ENCODE results near the gene FASTK.

The FASTK gene, protein sequence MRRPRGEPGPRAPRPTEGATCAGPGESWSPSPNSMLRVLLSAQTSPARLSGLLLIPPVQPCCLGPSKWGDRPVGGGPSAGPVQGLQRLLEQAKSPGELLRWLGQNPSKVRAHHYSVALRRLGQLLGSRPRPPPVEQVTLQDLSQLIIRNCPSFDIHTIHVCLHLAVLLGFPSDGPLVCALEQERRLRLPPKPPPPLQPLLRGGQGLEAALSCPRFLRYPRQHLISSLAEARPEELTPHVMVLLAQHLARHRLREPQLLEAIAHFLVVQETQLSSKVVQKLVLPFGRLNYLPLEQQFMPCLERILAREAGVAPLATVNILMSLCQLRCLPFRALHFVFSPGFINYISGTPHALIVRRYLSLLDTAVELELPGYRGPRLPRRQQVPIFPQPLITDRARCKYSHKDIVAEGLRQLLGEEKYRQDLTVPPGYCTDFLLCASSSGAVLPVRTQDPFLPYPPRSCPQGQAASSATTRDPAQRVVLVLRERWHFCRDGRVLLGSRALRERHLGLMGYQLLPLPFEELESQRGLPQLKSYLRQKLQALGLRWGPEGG

DNA sequence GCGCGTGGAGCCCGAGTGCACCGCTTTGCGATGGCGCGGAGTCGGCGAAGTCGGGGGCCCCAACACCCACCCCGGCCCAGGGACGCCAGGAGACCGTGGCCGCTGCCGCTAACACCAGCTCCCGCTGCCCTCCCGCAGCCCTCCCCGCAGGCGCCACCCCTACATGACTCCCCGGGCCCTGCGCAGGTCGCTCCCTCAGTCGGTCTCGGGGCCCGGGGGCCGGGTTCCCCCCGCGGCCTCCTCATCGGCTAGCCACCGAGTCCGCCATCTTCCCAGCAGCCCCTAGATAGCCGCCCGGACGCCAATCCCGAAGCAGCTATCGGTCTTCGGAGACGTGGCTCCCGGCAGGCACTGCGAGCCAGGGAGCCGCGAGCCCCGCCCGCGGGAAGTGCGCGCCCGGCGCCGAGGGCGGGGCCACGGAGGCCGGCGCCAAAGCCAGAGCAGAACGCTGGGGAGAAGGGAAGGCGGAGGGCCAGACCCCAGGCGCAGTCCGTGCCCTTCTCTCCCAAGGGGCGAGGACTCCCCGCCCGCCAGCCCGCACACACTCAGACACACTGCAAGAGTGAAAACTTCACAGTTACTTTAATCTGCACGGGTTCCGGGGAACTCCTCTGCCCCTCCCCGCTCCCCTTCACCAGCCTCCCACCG is at the start of gene FASTK:
Gene FASTK, minus strand, starts transcription at position 288 of the 648 bp plus-strand sequence. Its CDS starts 43 bp downstream, at position 245.
- peak; percentile 91 for DNase-seq

DNA sequence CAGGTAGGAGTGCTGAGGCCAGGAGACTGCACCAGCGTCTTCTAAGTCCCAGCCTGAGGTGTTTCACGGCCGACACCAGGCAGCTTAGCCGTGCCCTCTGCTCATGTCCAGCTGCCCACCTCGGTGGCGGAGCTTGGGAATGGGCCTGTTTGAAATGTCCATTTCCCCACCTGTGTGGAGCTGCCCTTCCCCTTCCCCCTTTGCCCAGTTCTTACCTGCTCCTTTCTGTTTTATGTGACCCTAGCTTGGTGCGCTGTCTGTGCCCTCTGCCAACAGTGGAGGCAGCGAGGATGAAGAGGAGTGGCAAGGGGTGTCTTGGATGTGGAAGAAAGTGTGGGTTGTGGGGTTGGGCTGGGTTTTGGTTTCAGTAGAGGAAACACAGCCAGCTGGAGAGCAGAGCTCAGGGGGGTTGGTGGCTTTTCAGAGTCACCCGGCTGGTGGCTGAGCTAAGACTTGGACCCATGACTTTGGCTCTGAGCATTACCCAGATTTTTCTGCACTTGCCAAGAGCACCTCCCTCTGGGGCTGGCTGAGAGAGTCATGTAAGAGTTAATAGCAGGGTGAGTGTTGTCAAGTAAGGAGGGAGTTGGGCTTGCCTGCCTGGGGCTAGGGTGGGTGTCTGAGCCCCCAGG is 49.5 kb upstream of the FASTK start:
- no peak for DNase-seq

DNA sequence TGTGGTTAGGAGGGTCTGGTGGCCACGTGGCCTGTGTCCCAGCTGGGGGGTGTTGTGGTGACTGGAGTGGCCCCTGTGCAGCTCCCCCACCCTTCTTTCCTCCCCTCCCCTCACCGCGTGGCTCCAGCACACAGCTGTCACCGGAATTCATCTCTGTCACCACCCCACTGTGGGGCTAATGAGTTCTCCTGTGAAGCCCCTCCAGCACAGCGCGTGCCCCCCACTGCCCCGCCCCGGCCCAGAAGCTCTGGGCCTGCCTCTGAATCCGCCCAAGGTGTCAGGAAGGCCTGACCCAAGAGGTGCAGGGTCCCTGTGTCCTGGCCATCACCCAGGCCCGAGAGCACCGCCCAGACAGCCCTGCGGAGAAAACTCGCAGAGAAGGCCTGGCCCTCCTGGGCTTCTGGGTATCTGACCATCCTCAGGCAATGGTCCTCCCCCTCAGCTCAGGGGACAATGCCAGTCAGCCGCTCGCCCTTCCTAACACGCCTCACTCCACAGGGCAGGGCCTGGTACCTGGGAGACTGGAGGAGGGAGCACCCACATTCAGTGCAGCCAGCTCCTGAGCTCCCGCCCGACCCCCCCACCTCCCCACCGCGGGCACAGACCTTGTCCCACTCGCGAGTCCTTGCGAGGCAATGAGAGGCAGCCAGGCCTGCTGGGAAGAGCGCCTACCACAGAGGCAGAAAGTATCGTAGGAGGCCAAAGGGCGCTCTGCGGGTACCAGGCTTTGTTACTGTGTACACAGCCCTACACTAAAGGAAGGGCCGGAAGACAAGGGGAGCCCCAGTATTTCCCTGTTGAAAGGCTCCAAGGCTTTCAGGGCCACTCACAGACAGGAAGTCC is 48.7 kb upstream of the FASTK start:
- DNase-seq, result no peak

DNA sequence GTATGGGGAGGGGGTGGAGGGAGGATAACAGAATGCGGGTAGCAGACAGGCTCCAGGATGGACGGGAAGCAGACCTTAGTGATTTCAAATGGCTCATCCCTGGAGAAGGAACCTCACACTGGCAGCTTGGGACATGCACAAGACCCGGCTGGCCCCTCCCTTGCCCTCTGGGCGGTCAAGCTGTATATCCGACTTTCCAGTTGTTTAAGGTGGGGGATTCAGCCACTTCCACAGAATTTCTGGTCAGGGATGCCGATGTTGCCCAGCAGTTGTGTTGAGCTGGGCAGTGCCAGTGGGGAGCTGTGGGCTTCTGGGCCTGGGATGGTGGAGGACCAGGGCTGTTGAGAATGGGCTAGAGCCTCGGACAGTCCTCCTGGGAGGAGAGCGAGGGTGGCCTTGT is 48.1 kb upstream of the FASTK start:
- DNase-seq, result no peak

DNA sequence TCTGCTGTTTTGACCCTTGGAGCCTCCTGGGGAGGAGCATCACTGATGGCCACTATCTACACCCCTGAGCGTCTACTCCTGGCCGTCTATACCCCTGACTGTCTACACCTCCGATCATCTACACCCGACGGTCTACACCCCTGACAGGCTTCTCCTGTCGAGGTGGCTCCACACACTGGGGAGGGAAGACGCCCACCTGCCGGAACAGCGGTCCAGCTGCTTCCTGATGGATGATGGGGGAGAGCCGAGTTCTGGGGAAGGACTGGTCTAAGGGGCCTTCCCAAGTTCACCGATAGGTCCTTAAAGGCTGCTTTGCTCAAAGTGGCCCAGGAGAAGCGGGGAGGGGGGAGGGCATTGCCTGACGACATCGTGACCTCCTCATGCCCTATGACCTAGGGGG is 47.5 kb upstream of the FASTK start:
- DNase-seq, result no peak

DNA sequence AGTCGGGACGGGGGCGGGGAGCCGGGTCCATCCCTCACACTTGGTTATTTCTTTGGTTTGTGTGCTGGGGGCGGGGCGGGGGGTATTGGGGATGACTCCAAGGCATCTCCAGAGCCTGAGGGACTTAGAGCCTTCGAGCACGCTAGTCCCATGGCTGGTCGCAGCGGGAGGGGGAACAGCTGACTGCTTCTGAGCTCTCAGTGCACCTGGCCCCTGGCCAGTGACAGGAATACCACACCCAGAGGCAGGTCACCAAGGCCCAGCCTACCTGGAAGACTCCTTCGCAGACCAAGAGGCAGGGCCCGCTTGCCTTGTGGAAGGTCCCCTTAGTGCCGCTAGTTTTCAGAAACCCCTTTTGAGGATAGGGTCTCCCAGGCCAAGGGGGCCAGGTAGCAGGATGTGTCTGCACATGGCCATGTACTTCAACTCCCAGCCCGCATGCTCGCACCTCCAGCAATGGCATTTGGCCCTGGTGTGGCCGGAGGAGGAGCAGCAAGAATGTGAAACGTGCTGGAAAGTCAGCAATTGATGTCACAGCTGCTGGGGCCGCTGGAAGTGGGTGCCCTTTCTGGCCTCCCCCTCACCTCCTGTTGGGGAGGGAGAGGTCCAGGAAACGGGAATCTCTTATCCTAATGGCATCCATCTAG is 46.0 kb upstream of the FASTK start:
- no peak for DNase-seq

DNA sequence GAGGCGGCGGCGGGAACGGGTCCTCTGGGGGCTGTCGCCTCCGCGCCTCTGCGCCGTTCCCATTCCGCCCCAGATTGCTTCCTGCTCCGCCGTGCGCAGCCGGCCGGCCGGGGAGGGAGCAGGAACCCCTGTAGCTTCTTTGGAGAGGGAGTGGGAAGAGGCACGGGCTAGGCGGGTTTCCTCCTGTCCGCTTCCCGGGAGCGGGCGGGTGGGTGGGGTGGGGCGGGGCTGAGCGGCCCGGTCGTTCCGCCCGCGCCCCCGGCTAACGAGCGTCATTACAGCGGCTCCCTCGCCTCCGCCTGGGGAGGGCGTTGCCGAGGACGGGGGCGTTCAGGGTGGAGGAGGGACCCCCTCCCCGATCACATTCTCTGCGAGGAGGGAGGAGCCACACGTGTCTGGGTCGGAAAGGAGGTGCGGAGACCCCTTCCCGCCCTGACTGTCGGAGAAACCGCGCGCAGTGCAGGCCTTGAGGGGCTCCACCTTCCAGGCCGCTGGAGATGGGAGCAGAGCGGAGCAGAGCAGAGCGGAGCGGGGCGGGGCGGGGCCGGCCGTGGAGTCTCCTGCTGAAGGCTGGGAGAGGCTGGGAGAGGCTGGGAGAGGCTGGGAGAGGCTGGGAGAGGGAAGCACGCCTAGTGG is 45.4 kb upstream of the FASTK start:
- DNase-seq, result no peak

DNA sequence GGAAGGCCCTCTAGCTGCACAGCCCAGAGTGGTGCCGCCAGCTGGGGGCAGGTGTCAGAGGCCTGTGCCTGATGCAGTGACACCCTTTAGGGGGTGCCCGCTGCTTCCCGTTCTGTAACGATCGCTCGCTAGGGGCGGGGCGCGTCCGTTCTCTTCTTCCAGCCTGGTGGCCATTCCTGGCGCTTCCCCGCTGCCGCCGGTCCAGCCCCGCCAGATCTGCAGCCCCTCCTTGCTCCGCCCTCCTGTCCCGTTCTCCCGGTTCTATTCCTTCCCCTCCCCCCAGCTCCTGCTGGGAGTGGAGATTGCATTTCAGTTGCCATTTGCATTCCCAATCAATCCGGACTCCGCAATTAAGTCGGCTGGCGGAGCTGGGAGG is 44.8 kb upstream of the FASTK start:
- no peak for DNase-seq

DNA sequence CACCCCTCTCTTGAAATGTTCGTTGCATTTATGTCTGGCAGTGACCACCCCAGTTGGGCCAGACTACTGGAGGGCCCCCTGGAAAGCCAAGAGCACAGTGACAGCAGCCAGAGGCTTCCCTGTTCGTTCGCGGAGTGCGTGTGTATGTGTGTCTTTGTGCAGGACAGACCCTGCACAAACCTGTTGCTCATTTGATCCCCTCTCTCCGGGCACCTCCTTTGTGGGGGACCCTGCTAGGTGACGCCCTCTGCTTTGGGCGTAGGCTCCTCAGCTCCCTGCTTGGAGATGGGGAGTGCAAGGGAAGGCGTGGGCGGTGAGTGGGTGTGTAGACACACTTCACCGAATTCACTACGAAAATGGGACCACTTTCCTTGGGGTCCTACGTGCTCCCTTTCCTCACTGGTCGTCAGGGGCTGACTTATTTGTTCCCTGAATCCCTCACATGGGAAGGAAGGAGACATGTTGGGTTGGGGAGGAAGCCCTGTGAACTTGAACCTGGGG is 44.3 kb upstream of the FASTK start:
- no peak for DNase-seq

DNA sequence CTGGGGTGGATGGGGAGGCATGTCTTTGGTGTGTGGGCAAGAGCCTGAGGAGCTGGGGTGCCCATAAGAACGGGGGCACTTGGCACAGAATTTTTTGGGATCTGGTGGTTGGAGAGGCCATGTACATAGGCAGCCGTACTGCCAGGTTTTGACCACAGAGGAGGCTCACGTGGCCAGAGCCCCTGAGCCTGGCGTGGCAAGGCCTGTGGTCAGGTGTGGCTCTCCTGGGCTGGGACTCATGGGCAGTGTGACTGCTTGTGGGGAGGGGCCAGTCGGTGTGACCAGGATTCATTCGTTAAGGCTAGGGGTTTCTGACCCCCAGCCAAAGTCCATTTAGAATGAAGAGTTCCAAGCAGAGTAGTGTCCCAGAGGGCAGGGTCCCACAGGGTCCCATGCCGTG is 43.9 kb upstream of the FASTK start:
- DNase-seq, result no peak

DNA sequence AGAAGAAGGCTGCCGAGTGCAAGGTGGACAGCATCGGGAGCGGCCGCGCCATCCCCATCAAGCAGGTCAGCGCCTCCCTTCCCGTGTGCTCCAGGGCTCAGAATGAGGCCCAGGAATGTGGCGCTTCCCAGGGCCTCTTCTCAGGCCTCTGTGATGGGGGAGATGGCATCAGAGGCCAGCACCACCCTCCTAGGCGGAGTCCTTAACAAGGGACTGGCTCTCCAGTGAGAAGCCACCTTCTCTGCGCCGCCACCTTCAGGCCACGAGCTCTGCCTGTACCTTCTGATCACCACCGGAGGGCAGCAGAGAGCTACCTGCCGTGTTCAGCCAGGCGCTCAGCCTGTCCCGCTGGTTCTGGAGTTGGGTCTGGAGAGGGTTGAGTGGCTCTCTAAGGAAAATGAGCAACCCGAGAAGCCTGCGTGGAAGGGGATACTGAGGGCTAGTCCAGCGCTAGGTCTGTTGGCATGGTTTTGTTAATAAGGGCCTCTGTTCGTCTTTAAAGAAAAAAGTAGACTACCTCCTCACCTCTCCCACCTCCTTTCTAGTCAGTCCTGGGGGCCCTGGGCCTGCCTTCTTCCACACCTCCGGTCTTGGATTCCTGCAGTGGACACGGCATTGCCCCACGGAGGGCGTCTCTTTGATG is 43.3 kb upstream of the FASTK start:
- DNase-seq, result peak; percentile 82

DNA sequence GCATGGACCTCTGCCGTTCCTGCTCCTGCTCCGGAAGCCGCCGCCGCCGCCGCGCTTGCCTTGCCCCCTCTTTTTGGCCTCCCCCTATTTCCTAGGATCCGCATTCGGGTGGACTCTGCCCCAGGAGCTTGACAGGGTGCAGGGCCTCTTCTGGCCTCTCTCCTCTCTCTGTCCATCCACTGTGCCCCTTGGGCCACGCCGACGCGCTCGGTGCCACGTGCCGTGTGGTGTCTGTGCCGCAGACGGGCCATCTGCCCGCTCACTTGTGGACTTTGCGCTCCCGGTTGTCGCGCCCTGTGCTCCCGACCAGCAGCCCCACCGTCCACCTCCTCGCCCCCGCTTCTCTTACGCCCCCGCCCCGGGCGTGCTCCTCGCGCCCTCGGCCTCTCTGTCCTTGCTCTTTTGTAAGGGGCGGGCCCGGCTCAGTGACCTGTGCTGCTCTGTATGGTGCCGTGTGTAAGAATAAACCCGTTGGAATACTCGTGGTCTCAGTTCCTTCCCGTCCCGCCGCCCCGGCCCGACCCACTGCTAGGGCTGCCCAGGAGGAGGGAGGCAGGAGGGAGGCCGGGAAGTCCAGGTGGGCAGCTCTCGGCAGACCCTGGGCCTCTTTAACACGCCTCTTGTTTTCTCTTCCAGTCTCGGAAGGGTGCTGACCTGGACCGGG is 42.7 kb upstream of the FASTK start:
- DNase-seq, result no peak

DNA sequence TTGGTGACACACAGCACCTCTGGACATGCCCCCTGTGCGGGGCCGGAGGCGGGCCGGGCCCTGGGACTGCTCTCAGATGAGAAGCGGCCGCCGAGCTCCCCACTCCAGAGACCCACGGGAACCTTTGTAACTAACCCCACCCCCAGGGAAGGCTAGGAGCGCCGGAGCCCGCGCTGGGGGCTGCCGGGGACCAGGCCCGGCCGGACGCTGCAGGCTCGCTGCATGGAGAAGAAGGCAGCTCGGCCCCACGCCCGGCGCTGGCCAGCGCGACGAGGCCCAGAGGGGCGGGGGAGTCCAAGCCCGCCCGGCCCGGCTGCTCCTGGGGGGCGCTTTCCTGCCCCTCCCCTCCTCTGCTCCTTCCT is 42.2 kb upstream of the FASTK start:
- no peak for DNase-seq

DNA sequence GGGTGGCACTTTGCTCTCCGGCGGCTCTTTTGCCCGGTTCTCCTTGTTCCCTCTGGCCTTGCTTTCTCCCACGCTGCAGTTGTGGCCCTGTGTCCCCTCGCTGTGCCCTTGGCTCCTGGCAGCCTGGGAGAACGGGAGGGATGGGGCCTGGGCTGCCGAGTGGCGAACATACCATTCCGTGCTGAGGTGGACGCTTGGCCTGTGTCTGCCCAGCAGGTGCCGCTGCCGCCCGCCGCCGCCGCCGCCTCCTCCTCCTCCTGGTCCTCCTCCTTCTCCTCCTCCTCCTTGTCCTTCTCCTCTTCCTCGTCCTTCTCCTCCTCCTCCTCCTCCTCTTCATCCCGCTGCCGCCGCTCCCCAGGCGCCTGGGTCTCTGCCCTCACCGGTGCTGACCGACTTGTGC is 41.7 kb upstream of the FASTK start:
- no peak for DNase-seq

DNA sequence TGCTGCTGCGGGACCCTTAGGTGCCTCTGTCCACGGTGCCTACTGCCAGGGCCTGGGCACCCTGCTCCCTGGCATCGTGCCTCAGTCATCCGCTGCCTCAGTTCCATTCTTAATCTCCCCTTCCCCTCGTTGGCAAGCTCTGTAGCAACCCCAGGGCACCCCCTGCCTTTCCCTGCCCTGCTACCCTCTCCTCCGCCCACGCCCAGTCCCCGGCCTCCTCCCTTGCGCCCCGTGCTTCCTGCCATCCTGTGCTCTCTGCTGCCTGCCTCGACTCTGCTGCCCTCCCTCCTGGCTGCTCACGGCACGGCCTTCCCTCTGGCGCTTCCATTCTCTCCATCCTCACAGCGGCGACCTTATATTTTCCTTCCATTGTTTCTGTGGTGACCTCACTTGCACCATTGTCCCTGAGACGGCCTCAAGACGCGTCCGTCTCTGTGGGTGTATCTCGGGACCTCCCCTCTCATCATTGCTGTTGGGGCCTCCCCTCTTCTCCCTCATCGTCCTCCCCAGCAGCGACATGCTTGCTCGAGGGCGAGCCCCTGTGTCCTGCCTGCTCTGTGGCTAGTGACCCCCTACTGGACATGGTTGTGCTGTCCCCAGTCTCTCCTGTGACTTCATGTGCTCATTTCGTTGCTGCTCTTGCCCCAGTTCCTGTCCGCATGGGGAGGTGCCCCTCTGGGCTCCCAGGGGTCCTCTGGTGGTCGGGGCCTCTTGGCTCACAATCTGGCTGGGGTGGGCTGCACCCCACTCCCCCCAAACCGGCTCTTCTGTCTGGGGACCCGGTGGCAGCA is 41.0 kb upstream of the FASTK start:
- DNase-seq, result no peak

DNA sequence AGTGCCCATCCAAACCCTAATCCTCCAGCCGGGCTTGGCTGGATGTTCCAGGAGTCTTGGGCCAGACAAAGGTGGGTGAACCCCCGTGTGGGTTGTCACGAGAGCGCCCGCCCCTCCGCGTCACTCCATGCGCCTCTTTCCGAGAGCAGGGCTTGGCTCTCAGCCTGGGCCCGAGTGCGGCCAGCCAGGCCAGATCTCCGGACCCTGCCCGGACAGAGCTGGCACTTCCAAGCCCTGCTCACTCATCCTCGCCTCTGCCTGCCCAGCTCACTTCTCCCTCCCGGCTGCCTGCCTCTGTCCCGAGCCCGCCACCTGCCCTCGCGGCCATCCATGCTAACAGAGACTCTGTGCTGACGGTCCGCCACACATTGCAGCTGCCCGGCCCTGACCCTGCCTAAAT is 40.3 kb upstream of the FASTK start:
- DNase-seq, result no peak

DNA sequence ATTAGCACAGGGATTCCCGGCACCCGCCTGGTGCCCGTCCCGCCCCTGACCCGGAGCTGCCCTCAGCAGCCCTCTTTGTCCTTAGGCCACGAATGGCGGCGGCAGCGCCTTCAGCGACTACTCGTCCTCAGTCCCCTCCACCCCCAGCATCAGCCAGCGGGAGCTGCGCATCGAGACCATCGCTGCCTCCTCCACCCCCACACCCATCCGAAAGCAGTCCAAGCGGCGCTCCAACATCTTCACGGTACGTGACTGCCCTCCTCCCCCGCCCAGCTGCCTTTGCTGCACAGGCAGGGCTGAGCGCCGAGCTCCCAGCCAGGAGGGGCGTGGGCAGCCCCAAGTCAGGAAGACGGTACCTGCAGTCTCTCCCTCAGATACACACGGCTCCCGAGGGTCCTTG is 39.3 kb upstream of the FASTK start:
- no peak for DNase-seq

DNA sequence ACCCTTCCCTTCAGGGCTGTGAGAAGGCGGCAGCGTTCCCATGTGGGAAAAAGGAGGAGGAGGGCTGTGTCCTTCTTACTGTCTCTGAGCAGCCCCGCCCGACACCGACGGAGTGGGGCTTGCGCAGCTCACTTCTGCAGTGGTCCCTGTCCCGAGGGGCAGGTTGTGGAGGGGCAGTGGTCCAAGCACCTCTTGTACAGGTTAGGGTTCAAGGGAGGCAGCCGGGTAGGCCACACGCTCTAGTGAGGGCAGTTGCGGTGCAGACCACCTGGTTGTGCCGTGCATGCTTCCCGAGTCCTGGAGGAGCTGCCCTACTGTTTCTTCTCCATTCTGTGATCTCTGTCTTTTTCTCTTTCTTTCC is 38.4 kb upstream of the FASTK start:
- no peak for DNase-seq

DNA sequence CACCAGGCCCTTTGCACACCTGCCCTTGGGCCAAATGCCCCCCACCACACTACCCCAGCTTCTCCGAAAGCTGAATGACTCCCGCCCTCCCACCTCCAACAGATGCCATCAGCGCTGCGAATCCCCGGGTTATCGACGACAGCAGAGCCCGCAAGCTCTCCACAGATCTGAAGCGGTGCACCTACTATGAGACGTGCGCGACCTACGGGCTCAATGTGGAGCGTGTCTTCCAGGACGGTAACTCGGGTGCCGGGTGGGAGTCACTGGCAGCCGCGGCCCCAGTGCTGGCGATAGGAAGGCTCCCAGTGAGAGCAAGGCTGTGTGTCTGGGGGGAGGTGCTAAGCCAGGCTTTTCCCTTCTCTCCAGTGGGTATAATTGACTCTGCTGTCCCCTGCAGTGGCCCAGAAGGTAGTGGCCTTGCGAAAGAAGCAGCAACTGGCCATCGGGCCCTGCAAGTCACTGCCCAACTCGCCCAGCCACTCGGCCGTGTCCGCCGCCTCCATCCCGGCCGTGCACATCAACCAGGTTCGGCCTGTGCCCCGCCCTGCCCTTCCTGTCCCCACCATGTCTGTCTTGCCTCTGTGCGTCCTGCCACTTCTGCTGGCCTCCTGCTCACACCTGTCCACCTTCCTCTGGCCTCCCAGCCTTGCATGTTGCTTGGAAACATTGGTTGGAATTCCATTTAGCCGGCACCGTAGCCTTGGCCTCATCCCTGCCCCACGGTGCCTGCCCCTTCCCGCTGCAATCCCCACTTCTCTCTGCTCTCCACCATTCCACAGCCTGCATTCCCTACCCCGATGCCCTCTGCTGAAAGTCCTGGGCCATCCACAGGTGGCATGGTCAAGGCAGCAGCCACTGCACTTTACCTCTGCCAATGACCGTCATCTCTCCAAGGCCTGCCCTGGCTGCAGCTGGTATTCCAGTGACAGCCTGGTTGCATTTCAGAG is 37.8 kb upstream of the FASTK start:
- DNase-seq, result no peak
